Activated gamma-delta T cell (primary cell): Measurements from ENCODE around the gene TMEM237.
"Not testable (repeated sequence)": the region's sequence is repeated elsewhere in the genome, so short reads cannot be mapped to it uniquely, and the experiment has no call there.

ENCODE experiments used
- DNase-seq: peaks from one replicate; lab custom pipeline; 2025; lab: John Stamatoyannopoulos, UW
- total RNA-seq, 2 donors: gene quantifications; one replicate each; lab custom pipeline; 2026; lab: John Stamatoyannopoulos, UW

Gene TMEM237
- 9.7 to 12.1 reads per million in 2 donors for total RNA-seq

- peak; percentile 36 for DNase-seq
These were observed at the start of gene TMEM237 for GRCh38 chr2:201643216-201643890. Gene TMEM237 (minus strand): TSS chr2:201643503. CDS start chr2:201643400, 103 bp downstream.

- no peak for DNase-seq
These were observed 41.9 kb upstream of the TMEM237 start for GRCh38 chr2:201685156-201685555.

- no peak for DNase-seq
These were observed 37.4 kb upstream of the TMEM237 start for GRCh38 chr2:201680743-201681142.

GRCh38 chr2:201678401-201678800, 35.1 kb upstream of the TMEM237 start:
- DNase-seq, result no peak

- no peak for DNase-seq
These were observed 32.2 kb upstream of the TMEM237 start for GRCh38 chr2:201675454-201675853.

GRCh38 chr2:201674794-201675193, 31.5 kb upstream of the TMEM237 start:
- DNase-seq, result no peak

- DNase-seq, result no peak
These were observed 31.0 kb upstream of the TMEM237 start for GRCh38 chr2:201674298-201674697.

- DNase-seq, result no peak
These were observed 30.2 kb upstream of the TMEM237 start for GRCh38 chr2:201673546-201673945.

GRCh38 chr2:201671205-201671604, 27.9 kb upstream of the TMEM237 start:
- DNase-seq, result not testable (repeated sequence)

GRCh38 chr2:201669865-201670264, 26.6 kb upstream of the TMEM237 start:
- DNase-seq, result no peak

GRCh38 chr2:201668402-201668910, 25.2 kb upstream of the TMEM237 start:
- no peak for DNase-seq

- no peak for DNase-seq
These were observed 21.0 kb upstream of the TMEM237 start for GRCh38 chr2:201664334-201664733.

GRCh38 chr2:201661366-201661765, 18.1 kb upstream of the TMEM237 start:
- DNase-seq, result no peak

GRCh38 chr2:201660293-201660895, 17.1 kb upstream of the TMEM237 start:
- no peak for DNase-seq

- no peak for DNase-seq
These were observed 13.4 kb upstream of the TMEM237 start for GRCh38 chr2:201656740-201657139.

GRCh38 chr2:201656102-201656501, 12.8 kb upstream of the TMEM237 start:
- peak; percentile 30 for DNase-seq

- DNase-seq, result no peak
These were observed 11.5 kb upstream of the TMEM237 start for GRCh38 chr2:201654616-201655384.

GRCh38 chr2:201653221-201653620, 9.9 kb upstream of the TMEM237 start:
- DNase-seq, result no peak

- no peak for DNase-seq
These were observed 6.1 kb upstream of the TMEM237 start for GRCh38 chr2:201649442-201649841.

GRCh38 chr2:201647431-201647830, 4.1 kb upstream of the TMEM237 start:
- DNase-seq, result no peak

GRCh38 chr2:201644001-201644400, 698 bp upstream of the TMEM237 start:
- no peak for DNase-seq

GRCh38 chr2:201642579-201643215, 606 bp downstream of the TMEM237 start:
- peak; percentile 77 for DNase-seq
